ENCODE results near the gene TRPM2. TPM values are rescaled to one million over a fixed set of nuclear protein-coding genes. Genes with fewer than 3 reads are reported as not detected.

Gene TRPM2
- total RNA-seq, 1 experiment from 2014 or later, result 28.1 TPM

GRCh38 chr21:44418876-44419230 lies 65.4 kb downstream of the TRPM2 start:
- no peaks in the 10 kb centered on the region for H3K9me2 ChIP-seq (ENCODE audit: insufficient read depth)
- no peaks in the 10 kb centered on the region for H3K4me1 ChIP-seq (ENCODE audit: control insufficient read depth in 1 of 2, insufficient read depth in 2 of 2, low read length in 2 of 2)
- no peaks in the 10 kb centered on the region for H3K79me2 ChIP-seq (ENCODE audit: insufficient read depth, low read length)
- intact Hi-C loops (cut with micrococcal nuclease), result no loop called here
- ChIA-PET RAD21 (ENCODE audit: low non-redundant PET in 1 of 2, low total read pairs in 2 of 2, uncharacterized antibody in 2 of 2, unreplicated experiment in 2 of 2) (no interaction called here), CTCF (no interaction called here), POLR2A (no interaction called here)
- no peak overlapping the region for H3K4me3 ChIP-seq (replicated peaks in 1 of 2; ENCODE audit: low read depth in 1 of 2, low read length in 2 of 2)
- peaks cover 0 to 5% of the 10 kb centered on the region in 2 experiments; a peak in 1 of 4 replicates for H3K9me3 ChIP-seq (ENCODE audit: control insufficient read depth in 1 of 2, insufficient read depth in 1 of 2, low read depth in 1 of 2, low read length in 2 of 2)
- TF ChIP-seq CBX3 (IDR thresholded peaks at IDR 0.05; ENCODE audit: low read depth) (no peak), RAD21 (IDR thresholded peaks at IDR 0.05; ENCODE audit: low read depth) (no peak), CTCF (IDR thresholded peaks at IDR 0.05 in 2 of 3, conservative IDR thresholded peaks at IDR 0.05 in 1 of 3; ENCODE audit: borderline replicate concordance in 1 of 3, insufficient read depth in 1 of 3, low read depth in 2 of 3, low read length in 2 of 3) (no peak), SIN3A (IDR thresholded peaks at IDR 0.05; ENCODE audit: low read depth) (no peak), REST (IDR thresholded peaks at IDR 0.05; ENCODE audit: low read depth) (no peak), MAX (IDR thresholded peaks at IDR 0.05) (no peak)
- no peaks in the 10 kb centered on the region for H4K20me1 ChIP-seq (ENCODE audit: insufficient read depth)
- BruUV-seq (replicated peaks), result no TSS peak
- no peak overlapping the region for H2AFZ ChIP-seq (ENCODE audit: low read depth, low read length, poor library complexity, severe bottlenecking)
- no peaks in the 10 kb centered on the region for H3K36me3 ChIP-seq (ENCODE audit: control insufficient read depth in 1 of 2, insufficient read depth in 2 of 2, low read length in 2 of 2)
- H3K4me2 ChIP-seq (ENCODE audit: low read length), result no peak overlapping the region
- no peak overlapping the region for H3K9ac ChIP-seq (ENCODE audit: low read length)
- no peak overlapping the region for H3K27ac ChIP-seq (ENCODE audit: low read depth, low read length)
- DNase-seq (ENCODE audit: low read depth, low spot score) (no peak), ATAC-seq (no peak)
- H3K27me3 ChIP-seq (ENCODE audit: insufficient read depth, low read length), result no peaks in the 10 kb centered on the region
